GM21381 (cell line): ENCODE results near the gene DIS3L2.
"Not testable (repeated sequence)": the region's sequence is repeated elsewhere in the genome, so short reads cannot be mapped to it uniquely, and the experiment has no call there.

Experiments used
- ATAC-seq: cut with Tn5 transposase; IDR thresholded peaks from one replicate; pipeline ENCODE4 v1.9.1; 2021; ENCODE audit warnings: mild to moderate bottlenecking, moderate library complexity; ENCODE audit not compliant: unreplicated experiment

Gene DIS3L2

DNA sequence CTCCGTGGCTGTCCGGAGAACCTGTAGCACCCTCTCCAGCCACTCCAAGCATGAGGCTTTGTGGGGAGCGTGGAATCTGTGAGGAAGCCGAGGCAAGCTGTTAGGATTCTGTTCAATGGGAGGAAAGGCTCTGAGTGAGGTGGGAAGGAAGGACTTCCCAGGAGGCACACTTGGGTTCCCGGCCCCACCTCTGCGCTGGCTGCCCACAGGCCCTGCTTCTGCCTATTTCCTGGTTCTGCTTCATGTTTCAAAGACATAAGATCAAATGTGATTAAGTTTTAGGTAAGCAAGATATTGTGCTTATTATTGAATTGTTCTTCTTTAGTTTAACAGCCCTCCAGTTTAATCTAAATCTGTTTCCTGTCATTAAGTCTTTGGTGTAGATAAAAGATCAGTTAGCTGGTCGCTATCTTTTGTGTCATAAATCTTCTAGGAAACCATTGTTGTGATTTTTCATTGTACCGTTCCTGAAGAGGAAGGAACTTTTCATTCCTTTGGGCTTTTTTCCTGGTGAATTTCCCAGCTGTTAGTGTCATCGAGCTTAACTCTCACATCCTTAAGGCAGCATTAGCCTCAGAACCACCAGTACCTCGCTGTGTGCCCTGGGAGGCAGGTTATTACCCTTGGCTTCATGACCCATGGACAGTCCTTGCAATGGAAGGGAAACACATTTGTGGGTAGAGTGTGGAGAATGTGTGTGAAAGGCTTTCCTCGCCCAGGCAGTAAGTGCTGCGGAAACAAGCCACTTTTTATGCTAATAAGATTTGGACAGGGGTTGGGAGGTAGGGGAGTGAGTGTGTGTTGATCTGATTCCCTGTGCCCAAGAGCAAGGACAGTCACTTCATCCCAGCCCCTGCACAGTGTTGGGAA, 355.2 kb downstream of the DIS3L2 start:
- ATAC-seq = no peak

GRCh38 chr2:232318169-232318855, 356.8 kb downstream of the DIS3L2 start:
- ATAC-seq = no peak

DNA sequence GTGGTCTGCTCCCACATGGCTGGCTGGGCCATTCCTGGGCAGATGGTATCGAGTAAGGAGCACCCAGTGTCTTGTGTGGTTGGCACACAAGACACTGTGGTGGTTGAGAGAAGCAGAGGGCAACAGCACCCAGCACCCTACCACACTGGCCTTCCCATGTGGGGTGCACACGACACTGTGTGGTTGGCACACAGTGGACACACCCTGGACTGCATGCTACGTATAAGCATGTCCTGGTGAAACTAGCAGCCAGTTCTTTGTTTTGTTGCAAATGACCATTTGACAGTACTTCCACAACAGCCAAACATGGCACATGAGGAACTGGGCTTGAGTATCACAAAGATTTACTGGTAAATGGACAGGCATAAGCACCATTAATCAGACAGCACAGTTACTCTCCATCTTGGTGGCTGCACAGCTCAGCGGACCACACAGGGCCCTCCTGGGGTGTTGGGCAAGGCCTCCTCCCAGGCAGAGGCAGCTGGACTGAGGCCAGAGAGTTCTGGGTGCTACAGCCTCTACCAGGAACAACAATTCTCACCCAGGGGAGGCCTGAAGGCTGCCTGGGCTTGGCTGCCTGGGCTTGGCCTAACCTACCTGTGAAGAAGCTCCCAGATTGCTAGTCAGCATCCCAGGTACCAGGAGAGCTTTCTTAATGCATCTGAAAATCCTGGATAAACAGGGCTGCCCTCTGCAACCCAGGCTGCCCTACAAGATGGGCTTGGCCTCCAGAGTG, 357.7 kb downstream of the DIS3L2 start:
- no peak for ATAC-seq

- ATAC-seq = no peak
These were observed 358.4 kb downstream of the DIS3L2 start for GRCh38 chr2:232319803-232320442.

DNA sequence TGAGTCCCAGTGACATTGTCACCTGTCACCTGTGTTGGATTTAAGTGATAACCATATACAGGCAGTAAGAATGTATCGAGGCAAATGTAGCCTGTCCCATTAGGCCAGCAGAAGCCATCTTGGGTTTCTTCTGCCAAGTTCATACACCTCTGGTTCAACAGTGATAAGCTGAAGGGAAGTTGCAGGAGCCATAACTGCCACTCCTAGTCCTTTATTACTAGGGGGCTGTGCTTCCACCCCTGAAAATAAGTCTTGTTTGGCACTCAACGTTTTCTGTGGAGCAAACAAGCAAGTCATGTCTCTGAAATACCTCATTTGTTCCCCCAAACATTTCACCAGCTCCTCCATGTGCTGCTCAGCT, 358.9 kb downstream of the DIS3L2 start:
- no peak for ATAC-seq

GRCh38 chr2:232321156-232321816, 359.8 kb downstream of the DIS3L2 start:
- ATAC-seq = no peak

GRCh38 chr2:232321817-232322559, 360.5 kb downstream of the DIS3L2 start:
- ATAC-seq = no peak

DNA sequence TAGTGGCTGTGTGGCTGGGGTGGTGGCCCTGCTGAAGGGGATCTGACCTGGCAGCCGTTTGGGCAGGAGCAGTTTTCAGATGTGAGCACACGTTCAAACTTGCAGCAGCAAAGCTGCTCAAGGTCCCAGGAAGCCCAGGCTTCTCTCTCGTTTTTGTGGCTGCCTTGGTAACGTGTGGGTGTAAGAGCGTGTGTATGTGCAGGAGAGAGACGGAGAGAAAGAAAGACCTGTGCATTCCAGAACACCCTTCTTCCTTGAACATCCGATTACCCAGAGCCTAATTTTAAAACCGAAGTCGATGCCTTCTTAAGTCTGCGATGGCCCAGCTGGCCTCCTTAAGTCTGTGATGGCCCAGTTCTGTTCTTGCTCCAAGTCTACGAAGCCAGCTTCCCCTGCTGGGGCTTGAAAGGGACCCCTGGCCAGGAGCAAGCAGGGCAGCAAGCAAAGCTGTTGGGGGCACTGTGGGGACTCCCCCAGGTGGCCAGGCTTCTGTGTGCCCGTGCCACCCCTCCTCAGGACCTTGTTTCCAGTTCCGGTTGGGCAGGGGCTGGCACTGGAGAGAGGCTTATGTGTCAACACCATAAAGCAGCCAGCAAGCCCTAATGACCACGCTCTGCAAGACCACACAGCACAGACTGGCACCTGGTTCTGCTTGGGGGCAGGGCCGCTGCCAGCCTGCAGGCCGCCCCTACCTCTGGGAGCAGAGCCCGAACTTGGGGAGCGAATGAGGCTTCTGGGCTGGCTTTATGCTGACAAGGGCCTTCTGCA, 361.2 kb downstream of the DIS3L2 start:
- no peak for ATAC-seq

DNA sequence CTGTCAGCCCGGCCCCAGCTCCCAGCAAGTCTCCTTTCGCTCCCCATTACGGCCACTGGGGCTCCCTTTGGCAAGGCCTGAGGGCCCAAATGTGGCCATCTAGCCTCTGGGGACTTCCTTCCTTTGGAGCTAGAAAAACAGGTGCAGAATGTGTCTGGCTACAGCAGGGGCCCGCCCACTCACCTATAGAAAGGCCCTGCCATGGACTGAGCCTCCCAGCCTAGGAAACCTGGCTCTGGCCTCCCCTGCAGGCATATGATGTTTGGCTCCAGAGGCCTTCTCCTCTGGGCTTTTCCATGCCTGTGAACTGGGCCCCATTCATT, 361.8 kb downstream of the DIS3L2 start:
- ATAC-seq = no peak

- not testable (repeated sequence) for ATAC-seq
These were observed 362.5 kb downstream of the DIS3L2 start for GRCh38 chr2:232323967-232324366.

DNA sequence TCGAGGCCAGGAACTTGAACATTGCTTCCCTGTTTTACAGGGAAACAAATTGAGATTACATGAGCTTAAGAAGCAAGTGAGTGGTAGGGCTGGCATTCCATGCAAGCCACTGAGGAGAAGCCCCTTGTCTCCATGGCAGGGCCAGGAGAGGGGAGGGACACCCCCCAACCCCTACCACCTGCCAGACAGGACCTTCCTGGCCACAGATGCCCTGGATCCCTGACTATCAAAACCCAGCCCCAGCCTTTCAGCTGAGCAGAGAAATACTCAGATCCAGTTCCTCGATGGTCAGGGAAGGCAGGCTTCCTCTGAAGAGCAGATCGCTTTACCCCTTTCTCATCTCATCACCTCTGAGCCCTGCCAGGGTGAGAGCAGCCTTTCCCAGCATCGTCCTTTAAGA, 363.3 kb downstream of the DIS3L2 start:
- ATAC-seq = no peak

DNA sequence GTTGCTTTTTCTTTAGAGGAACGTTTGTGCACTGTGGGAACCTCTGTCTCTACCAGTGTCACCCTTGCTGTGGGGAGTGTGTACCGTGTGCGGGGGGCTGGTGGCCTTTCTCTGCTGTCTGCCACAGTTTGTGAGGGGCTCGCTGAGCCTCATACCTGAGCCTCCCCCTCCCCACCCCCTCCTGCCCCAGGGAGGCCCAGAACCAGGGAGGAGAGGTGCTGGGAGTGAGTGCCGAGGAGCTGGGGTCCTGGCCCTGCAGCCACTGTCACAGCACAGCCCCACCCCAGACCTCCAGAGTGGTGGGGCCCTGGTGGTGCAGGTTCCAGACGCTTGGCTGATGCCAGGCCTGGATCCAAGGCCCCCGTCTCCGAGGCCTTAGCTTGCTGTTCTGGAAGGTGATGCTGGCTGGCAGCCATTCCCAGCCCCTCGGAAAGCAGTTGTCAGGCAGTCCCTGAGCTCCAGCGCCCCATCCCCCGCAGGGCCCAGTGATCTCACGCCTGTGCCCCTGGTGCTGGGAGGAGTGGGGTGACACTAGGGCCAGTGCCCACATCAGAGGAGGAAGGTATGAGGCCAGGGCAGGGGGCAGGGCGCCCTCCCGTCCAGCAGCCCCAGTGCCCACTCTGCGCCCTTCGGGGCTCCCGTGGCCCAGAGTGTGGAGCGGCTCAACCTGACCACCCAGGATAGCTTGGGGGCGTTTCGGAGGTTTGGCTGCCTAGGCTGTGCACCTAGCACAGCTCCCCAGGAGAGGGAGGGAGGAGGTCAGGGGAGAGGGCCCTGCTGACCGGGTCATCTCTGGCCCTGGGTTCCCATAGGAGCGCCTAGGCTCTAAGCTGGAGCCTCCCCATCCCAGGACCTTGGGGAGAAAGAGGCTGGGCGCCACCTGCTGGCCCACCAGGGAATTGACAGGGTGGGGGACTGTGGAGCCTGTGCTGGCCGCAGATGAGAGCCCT, 364.1 kb downstream of the DIS3L2 start:
- ATAC-seq = no peak

DNA sequence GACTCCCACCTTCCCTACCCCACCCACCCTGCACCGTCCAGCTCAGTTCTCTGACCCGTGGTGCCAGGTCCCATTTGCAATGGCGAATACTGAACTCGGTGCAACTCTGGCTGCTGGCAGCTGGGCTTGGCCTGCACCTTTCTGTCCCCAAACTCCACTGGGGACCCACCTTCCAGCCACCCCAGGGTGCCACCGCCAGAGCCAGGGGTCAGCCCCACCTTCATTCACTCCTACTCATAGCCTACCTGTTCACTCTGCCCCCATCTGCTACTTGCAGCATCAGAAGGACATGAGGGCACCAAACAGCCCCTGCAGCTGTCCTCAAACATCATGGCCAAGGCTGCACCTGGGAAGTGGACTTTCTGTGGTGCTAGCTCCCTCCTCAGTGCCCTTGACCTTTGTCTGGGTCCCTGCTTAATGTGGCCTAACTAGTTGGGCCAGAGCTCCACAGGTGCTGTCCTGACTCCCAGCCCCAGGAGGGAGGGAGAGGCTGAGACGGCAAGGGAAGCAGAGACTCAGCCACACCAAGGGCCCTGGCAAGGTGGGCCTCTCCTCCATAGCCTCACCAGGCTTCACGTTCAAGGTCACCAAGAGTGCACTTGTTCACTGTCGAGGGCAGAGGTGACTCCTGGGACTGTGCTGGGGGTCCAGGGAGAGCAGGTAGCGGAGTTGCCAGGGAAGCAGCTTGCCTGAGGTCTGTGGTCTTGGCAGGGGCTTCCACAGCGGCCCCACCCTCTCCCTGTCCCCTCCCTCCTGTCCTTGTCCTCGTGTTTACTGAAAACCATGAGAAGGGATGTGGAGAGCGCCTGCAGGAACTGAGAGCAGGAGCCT, 365.0 kb downstream of the DIS3L2 start:
- not testable (repeated sequence) for ATAC-seq

- ATAC-seq = peak; percentile 46
These were observed 365.9 kb downstream of the DIS3L2 start for GRCh38 chr2:232327105-232328031.

- ATAC-seq = no peak
These were observed 366.5 kb downstream of the DIS3L2 start for GRCh38 chr2:232328032-232328422.
